HUES6 (cell line): ENCODE results near the gene FOXG1.

ENCODE experiments used
- H3K27ac ChIP-seq: 2 replicates; pipeline ENCODE4 v1.7.0; 2013; ENCODE audit warnings: low read depth, mild to moderate bottlenecking, low read length, inconsistent platforms
- H3K27me3 ChIP-seq: 2 replicates; pipeline ENCODE4 v1.6.1; 2013; ENCODE audit warnings: low read length; ENCODE audit not compliant: control insufficient read depth, insufficient read depth
- H3K36me3 ChIP-seq: 2 replicates; pipeline ENCODE4 v1.6.1; 2013; ENCODE audit warnings: low read length; ENCODE audit not compliant: control insufficient read depth, insufficient read depth
- H3K4me1 ChIP-seq: 2 replicates; pipeline ENCODE4 v1.6.1; 2013; ENCODE audit warnings: low read length; ENCODE audit not compliant: control insufficient read depth, insufficient read depth
- H3K4me3 ChIP-seq: 2 replicates; pipeline ENCODE4 v1.5.1; 2013; ENCODE audit warnings: low read depth, low read length
- H3K9ac ChIP-seq: one replicate; pipeline ENCODE4 v1.6.1; 2013; ENCODE audit warnings: mild to moderate bottlenecking, low read length
- H3K9me3 ChIP-seq: 2 replicates; pipeline ENCODE4 v1.6.1; 2013; ENCODE audit warnings: low read depth, low read length; ENCODE audit not compliant: control insufficient read depth, insufficient read depth

Gene FOXG1

GRCh38 chr14:28778138-28779117 lies 11.8 kb downstream of the FOXG1 start:
- no peaks in the 10 kb centered on the region for H3K36me3 ChIP-seq
- no peak overlapping the region for H3K27ac ChIP-seq
- peaks cover 9% of the 10 kb centered on the region; the same call in 1 of the 2 replicates for H3K4me1 ChIP-seq
- peaks cover 100% of the 10 kb centered on the region for H3K27me3 ChIP-seq
- H3K9ac ChIP-seq = no peak overlapping the region
- no peaks in the 10 kb centered on the region for H3K9me3 ChIP-seq
- H3K4me3 ChIP-seq = peak overlapping the region; percentile 16; the same call in 1 of the 2 replicates

GRCh38 chr14:28779456-28779855 lies 12.9 kb downstream of the FOXG1 start:
- Histone ChIP-seq H3K9me3 (no peaks in the 10 kb centered on the region), H3K4me3 (no peak overlapping the region), H3K27me3 (peaks cover 100% of the 10 kb centered on the region)

GRCh38 chr14:28780843-28781820 lies 14.5 kb downstream of the FOXG1 start:
- Histone ChIP-seq H3K4me1 (peaks cover 9% of the 10 kb centered on the region; the same call in 1 of the 2 replicates), H3K4me3 (no peak overlapping the region), H3K27ac (no peak overlapping the region), H3K9ac (no peak overlapping the region), H3K9me3 (no peaks in the 10 kb centered on the region; the same call in 1 of the 2 replicates), H3K36me3 (no peaks in the 10 kb centered on the region), H3K27me3 (peaks cover 100% of the 10 kb centered on the region)

More at GRCh38 chr14:28779456-28779855, 12.9 kb downstream of the FOXG1 start:
- Histone ChIP-seq H3K9ac (no peak overlapping the region), H3K4me1 (peaks cover 9% of the 10 kb centered on the region; the same call in 1 of the 2 replicates), H3K36me3 (no peaks in the 10 kb centered on the region), H3K27ac (no peak overlapping the region)

- Histone ChIP-seq H3K9ac (no peak overlapping the region), H3K4me1 (peaks cover 9% of the 10 kb centered on the region; the same call in 1 of the 2 replicates), H3K27ac (no peak overlapping the region), H3K36me3 (no peaks in the 10 kb centered on the region), H3K9me3 (no peaks in the 10 kb centered on the region; the same call in 1 of the 2 replicates), H3K27me3 (peaks cover 100% of the 10 kb centered on the region), H3K4me3 (no peak overlapping the region)
Measured at GRCh38 chr14:28782301-28782700, 15.7 kb downstream of the FOXG1 start.

GRCh38 chr14:28783664-28784063 lies 17.1 kb downstream of the FOXG1 start:
- no peak overlapping the region for H3K9ac ChIP-seq
- no peaks in the 10 kb centered on the region for H3K36me3 ChIP-seq
- peaks cover 98% of the 10 kb centered on the region for H3K27me3 ChIP-seq
- no peak overlapping the region for H3K4me3 ChIP-seq
- H3K27ac ChIP-seq = no peak overlapping the region
- H3K9me3 ChIP-seq = no peaks in the 10 kb centered on the region; the same call in 1 of the 2 replicates
- H3K4me1 ChIP-seq = peaks cover 6% of the 10 kb centered on the region; the same call in 1 of the 2 replicates

GRCh38 chr14:28784096-28785048 lies 17.8 kb downstream of the FOXG1 start:
- Histone ChIP-seq H3K4me3 (peak overlapping the region; percentile 65), H3K9me3 (no peaks in the 10 kb centered on the region; the same call in 1 of the 2 replicates), H3K36me3 (no peaks in the 10 kb centered on the region), H3K27me3 (peaks cover 98% of the 10 kb centered on the region), H3K27ac (no peak overlapping the region), H3K4me1 (peaks cover 6% of the 10 kb centered on the region; the same call in 1 of the 2 replicates), H3K9ac (no peak overlapping the region)

- Histone ChIP-seq H3K36me3 (no peaks in the 10 kb centered on the region), H3K4me3 (peak overlapping the region; percentile 65), H3K9me3 (no peaks in the 10 kb centered on the region; the same call in 1 of the 2 replicates), H3K27ac (no peak overlapping the region), H3K9ac (no peak overlapping the region), H3K4me1 (peaks cover 6% of the 10 kb centered on the region; the same call in 1 of the 2 replicates), H3K27me3 (peaks cover 98% of the 10 kb centered on the region)
Measured at GRCh38 chr14:28785096-28785952, 18.7 kb downstream of the FOXG1 start.

- no peaks in the 10 kb centered on the region for H3K9me3 ChIP-seq
Measured at GRCh38 chr14:28807518-28807917, 40.9 kb downstream of the FOXG1 start.

DNA sequence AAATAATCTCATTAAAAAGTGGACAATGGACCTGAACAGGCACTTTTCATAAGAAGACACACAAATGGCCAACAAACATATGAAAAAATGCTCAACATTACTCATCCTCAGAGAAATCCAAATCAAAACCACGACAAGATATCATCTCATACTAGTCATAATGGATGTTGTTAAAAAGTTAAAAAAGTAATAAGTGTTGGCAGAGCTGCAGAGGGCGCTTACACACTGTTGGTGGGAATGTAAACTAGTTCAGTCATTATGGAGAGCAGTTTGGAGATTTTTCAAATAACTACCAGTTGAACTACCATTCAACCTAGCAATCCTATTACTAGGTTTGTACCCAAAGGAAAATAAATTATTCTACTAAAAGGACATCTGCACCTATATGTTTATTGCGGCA lies 47.2 kb downstream of the FOXG1 start:
- no peaks in the 10 kb centered on the region for H3K36me3 ChIP-seq
- 0 out of 2 replicates have a peak, but pooled peaks cover 2% of the 10 kb centered on the region for H3K9me3 ChIP-seq
- H3K4me3 ChIP-seq = no peak overlapping the region
- H3K4me1 ChIP-seq = no peaks in the 10 kb centered on the region
- H3K9ac ChIP-seq = no peak overlapping the region
- no peaks in the 10 kb centered on the region for H3K27me3 ChIP-seq
- H3K27ac ChIP-seq = no peak overlapping the region

More at GRCh38 chr14:28807518-28807917, 40.9 kb downstream of the FOXG1 start:
- no peak overlapping the region for H3K9ac ChIP-seq
- no peaks in the 10 kb centered on the region for H3K27me3 ChIP-seq
- no peaks in the 10 kb centered on the region for H3K36me3 ChIP-seq
- H3K4me3 ChIP-seq = no peak overlapping the region
- H3K4me1 ChIP-seq = no peaks in the 10 kb centered on the region; the same call in 1 of the 2 replicates
- H3K27ac ChIP-seq = no peak overlapping the region
